ENCODE results near the gene LRFN2. TPM values are rescaled to one million over a fixed set of nuclear protein-coding genes. Genes with fewer than 3 reads are reported as not detected.

LRFN2 gene
- total RNA-seq, 4 donors from 2014 or later = 0.83 TPM; not detected in 3

- no peaks in the 10 kb centered on the region for H3K27me3 ChIP-seq
- no peak overlapping the region for H3K4me3 ChIP-seq
- no peak overlapping the region for H3K27ac ChIP-seq
- no peaks in the 10 kb centered on the region for H3K4me1 ChIP-seq
- no peaks in the 10 kb centered on the region for H3K36me3 ChIP-seq
- DNase-seq = no peak
- TF ChIP-seq CTCF (IDR thresholded peaks at IDR 0.05) (no peak), POLR2A (IDR thresholded peaks at IDR 0.05) (no peak)
- H3K9me3 ChIP-seq = no peaks in the 10 kb centered on the region
Observed at GRCh38 chr6:40406175-40406574, 181.0 kb downstream of the LRFN2 start.

GRCh38 chr6:40400738-40401137 is 186.4 kb downstream of the LRFN2 start:
- no peak overlapping the region for H3K4me3 ChIP-seq
- H3K36me3 ChIP-seq = no peaks in the 10 kb centered on the region
- H3K4me1 ChIP-seq = peaks cover 0 to 5% (median 0%) of the 10 kb centered on the region in 4 donors
- no peak overlapping the region for H3K27ac ChIP-seq
- TF ChIP-seq CTCF (IDR thresholded peaks at IDR 0.05) = no peak
- TF ChIP-seq POLR2A (IDR thresholded peaks at IDR 0.05) = no peak
- no peak for DNase-seq
- H3K9me3 ChIP-seq = no peaks in the 10 kb centered on the region
- no peaks in the 10 kb centered on the region for H3K27me3 ChIP-seq

GRCh38 chr6:40399888-40400457 is 187.2 kb downstream of the LRFN2 start:
- H3K9me3 ChIP-seq = no peaks in the 10 kb centered on the region
- no peak overlapping the region for H3K27ac ChIP-seq
- H3K36me3 ChIP-seq = no peaks in the 10 kb centered on the region
- no peaks in the 10 kb centered on the region for H3K27me3 ChIP-seq
- no peak for DNase-seq
- no peak for TF ChIP-seq CTCF (IDR thresholded peaks at IDR 0.05)
- no peak overlapping the region for H3K4me3 ChIP-seq
- peaks cover 0 to 5% (median 0%) of the 10 kb centered on the region in 4 donors for H3K4me1 ChIP-seq

GRCh38 chr6:40398810-40399477 is 188.2 kb downstream of the LRFN2 start:
- no peaks in the 10 kb centered on the region for H3K36me3 ChIP-seq
- no peaks in the 10 kb centered on the region for H3K9me3 ChIP-seq
- no peaks in the 10 kb centered on the region for H3K27me3 ChIP-seq
- TF ChIP-seq POLR2A (IDR thresholded peaks at IDR 0.05) (no peak), CTCF (IDR thresholded peaks at IDR 0.05) (no peak)
- H3K4me1 ChIP-seq = peaks cover 0 to 5% (median 0%) of the 10 kb centered on the region in 4 donors
- H3K4me3 ChIP-seq = no peak overlapping the region
- no peak overlapping the region for H3K27ac ChIP-seq
- no peak for DNase-seq

- H3K4me1 ChIP-seq = peaks cover 0 to 5% (median 0%) of the 10 kb centered on the region in 4 donors
- H3K27me3 ChIP-seq = no peaks in the 10 kb centered on the region
- DNase-seq = no peak
- no peak overlapping the region for H3K27ac ChIP-seq
- TF ChIP-seq CTCF (IDR thresholded peaks at IDR 0.05) = no peak
- no peak overlapping the region for H3K4me3 ChIP-seq
- no peaks in the 10 kb centered on the region for H3K9me3 ChIP-seq
- H3K36me3 ChIP-seq = no peaks in the 10 kb centered on the region
Observed at GRCh38 chr6:40398034-40398691, 189.0 kb downstream of the LRFN2 start.
